Fibroblast of lung (primary cell): ENCODE results near the gene CCDC141. TPM values are rescaled to one million over a fixed set of nuclear protein-coding genes. Genes with fewer than 3 reads are reported as not detected.

ENCODE experiments used
- DNase-seq, 2 donors: peaks; one replicate each; pipeline versions ENCODE4 v3.0.0 to v3.0.0-alpha.2; 2010; ENCODE audit warnings: low read depth in 2 of 2
- H2AFZ ChIP-seq: 2 replicates; pipeline ENCODE4 v1.5.1; 2012; ENCODE audit warnings: low read length, control low read depth, inconsistent platforms
- H3K27ac ChIP-seq: 2 replicates; pipeline ENCODE4 v1.5.1; 2011; ENCODE audit warnings: low read length, control low read depth; ENCODE audit not compliant: insufficient read depth
- H3K27me3 ChIP-seq: 2 replicates; pipeline ENCODE4 v1.5.1; 2011; ENCODE audit warnings: mild to moderate bottlenecking, low read length; ENCODE audit not compliant: control insufficient read depth, insufficient read depth
- H3K36me3 ChIP-seq: 2 replicates; pipeline ENCODE4 v1.5.1; 2011; ENCODE audit warnings: low read length; ENCODE audit not compliant: control insufficient read depth, insufficient read depth
- H3K4me1 ChIP-seq: 2 replicates; pipeline ENCODE4 v1.5.1; 2011; ENCODE audit warnings: low read length; ENCODE audit not compliant: control insufficient read depth, insufficient read depth; ENCODE audit errors: extremely low read depth
- H3K4me2 ChIP-seq: 2 replicates; pipeline ENCODE4 v1.5.1; 2011; ENCODE audit warnings: low read length, control low read depth; ENCODE audit not compliant: insufficient read depth; ENCODE audit errors: extremely low read depth
- H3K4me3 ChIP-seq, 4 experiments: fragments of 200-600 bp in 1 of 4; sonication (generic) in 1 of 4; replicated peaks in 1 of 4; 2 replicates each; pipeline ENCODE4 v1.5.1; 2011 to 2016; ENCODE audit warnings: low read length in 4 of 4, low read depth in 3 of 4, mild to moderate bottlenecking in 3 of 4, control low read depth in 2 of 4, inconsistent platforms in 1 of 4, mixed read lengths in 1 of 4; ENCODE audit not compliant: insufficient read depth in 1 of 4; ENCODE audit errors: control extremely low read depth in 1 of 4
- H3K79me2 ChIP-seq: 2 replicates; pipeline ENCODE4 v1.5.1; 2012; ENCODE audit warnings: mild to moderate bottlenecking, low read length, inconsistent platforms; ENCODE audit not compliant: control insufficient read depth, insufficient read depth
- H3K9ac ChIP-seq: 2 replicates; pipeline ENCODE4 v1.5.1; 2011; ENCODE audit warnings: mild to moderate bottlenecking, low read length, control low read depth; ENCODE audit not compliant: insufficient read depth
- H3K9me3 ChIP-seq: 2 replicates; pipeline ENCODE4 v1.5.1; 2012; ENCODE audit warnings: low read depth, low read length; ENCODE audit not compliant: control insufficient read depth, insufficient read depth
- H4K20me1 ChIP-seq: 2 replicates; pipeline ENCODE4 v1.5.1; 2011; ENCODE audit warnings: low read length; ENCODE audit not compliant: control insufficient read depth, insufficient read depth; ENCODE audit errors: extremely low read depth
- CTCF ChIP-seq, 2 donors: IDR thresholded peaks in 1 of 2; conservative IDR thresholded peaks in 1 of 2; 1 replicate in 1 of 2; 2 replicates in 1 of 2; pipeline ENCODE4 v1.5.1; 2011 to 2012; ENCODE audit warnings: low read length in 2 of 2, control low read depth in 1 of 2, inconsistent platforms in 1 of 2, low read depth in 1 of 2, mild to moderate bottlenecking in 1 of 2
- EZH2 ChIP-seq: IDR thresholded peaks from 2 replicates; pipeline ENCODE4 v1.5.1; 2012; ENCODE audit warnings: low read length, control low read depth, mild to moderate bottlenecking; ENCODE audit errors: missing control alignments
- polyA plus RNA-seq, 2 donors: library from polyadenylated mRNA; depleted of rRNA in 1 of 2; stranded (reverse) in 1 of 2; unstranded in 1 of 2; fragments of >200 nt; gene quantifications; 2 replicates each; pipeline ENCODE4 v1.2.1, GENCODE V29; 2011 to 2012; ENCODE audit warnings: missing spikeins in 1 of 2
- total RNA-seq: library from RNA; depleted of rRNA; stranded (reverse); fragments of >200 nt; gene quantifications from 2 replicates; pipeline ENCODE4 v1.2.1, GENCODE V29; 2014

CCDC141 gene
- total and polyA plus RNA-seq, 2 donors (not counting 1 experiment from before 2014, with no cell fraction given) = 0.03 to 0.17 TPM

- DNase-seq = no peak
- Histone ChIP-seq H3K9me3 (no peaks in the 10 kb centered on the region), H3K27me3 (no peaks in the 10 kb centered on the region), H3K4me3 (no peak overlapping the region), H3K4me2 (no peak overlapping the region), H3K36me3 (no peaks in the 10 kb centered on the region), H4K20me1 (no peaks in the 10 kb centered on the region), H3K4me1 (no peaks in the 10 kb centered on the region), H3K27ac (no peak overlapping the region), H2AFZ (no peak overlapping the region), H3K79me2 (no peaks in the 10 kb centered on the region), H3K9ac (no peak overlapping the region)
- TF ChIP-seq EZH2 (no peak), CTCF (conservative IDR thresholded peaks at IDR 0.05 in 1 of 2, IDR thresholded peaks at IDR 0.05 in 1 of 2; ENCODE audit: low read depth in 1 of 2, low read length in 2 of 2) (no peak)
Observed at GRCh38 chr2:178920916-178921513, 128.9 kb downstream of the CCDC141 start.

GRCh38 chr2:178917555-178917954 lies 132.4 kb downstream of the CCDC141 start:
- H2AFZ ChIP-seq = no peak overlapping the region
- H4K20me1 ChIP-seq = no peaks in the 10 kb centered on the region
- no peaks in the 10 kb centered on the region for H3K36me3 ChIP-seq
- H3K9ac ChIP-seq = no peak overlapping the region
- H3K4me3 ChIP-seq = no peak overlapping the region
- H3K27ac ChIP-seq = no peak overlapping the region
- no peaks in the 10 kb centered on the region for H3K79me2 ChIP-seq
- no peaks in the 10 kb centered on the region for H3K27me3 ChIP-seq
- DNase-seq = no peak
- no peak overlapping the region for H3K4me2 ChIP-seq
- TF ChIP-seq CTCF (conservative IDR thresholded peaks at IDR 0.05 in 1 of 2, IDR thresholded peaks at IDR 0.05 in 1 of 2; ENCODE audit: low read depth in 1 of 2, low read length in 2 of 2) = no peak
- TF ChIP-seq EZH2 = no peak
- no peaks in the 10 kb centered on the region for H3K9me3 ChIP-seq
- no peaks in the 10 kb centered on the region for H3K4me1 ChIP-seq

- TF ChIP-seq EZH2 = no peak
- no peak overlapping the region for H2AFZ ChIP-seq
Observed at GRCh38 chr2:178915423-178916173, 134.3 kb downstream of the CCDC141 start.

More at GRCh38 chr2:178915423-178916173, 134.3 kb downstream of the CCDC141 start:
- Histone ChIP-seq H4K20me1 (no peaks in the 10 kb centered on the region), H3K9me3 (no peaks in the 10 kb centered on the region), H3K27me3 (no peaks in the 10 kb centered on the region), H3K36me3 (no peaks in the 10 kb centered on the region), H3K27ac (no peak overlapping the region), H3K4me1 (no peaks in the 10 kb centered on the region), H3K4me2 (no peak overlapping the region), H3K4me3 (no peak overlapping the region), H3K79me2 (no peaks in the 10 kb centered on the region), H3K9ac (no peak overlapping the region)
- no peak for DNase-seq
